ENCODE measurements around the gene RAP2A. TPM values are rescaled to one million over a fixed set of nuclear protein-coding genes. Genes with fewer than 3 reads are reported as not detected.

The RAP2A gene
- total RNA-seq, 4 donors from 2014 or later: 7.9 to 76.9 (median 24.2) TPM

GRCh38 chr13:97394542-97394941, 39.4 kb upstream of the RAP2A start:
- Histone ChIP-seq H3K9me3 (no peaks in the 10 kb centered on the region), H3K4me1 (no peaks in the 10 kb centered on the region), H3K27me3 (no peaks in the 10 kb centered on the region), H3K36me3 (no peaks in the 10 kb centered on the region), H3K27ac (no peak overlapping the region), H3K4me3 (no peak overlapping the region)
- TF ChIP-seq, protein P1, sequence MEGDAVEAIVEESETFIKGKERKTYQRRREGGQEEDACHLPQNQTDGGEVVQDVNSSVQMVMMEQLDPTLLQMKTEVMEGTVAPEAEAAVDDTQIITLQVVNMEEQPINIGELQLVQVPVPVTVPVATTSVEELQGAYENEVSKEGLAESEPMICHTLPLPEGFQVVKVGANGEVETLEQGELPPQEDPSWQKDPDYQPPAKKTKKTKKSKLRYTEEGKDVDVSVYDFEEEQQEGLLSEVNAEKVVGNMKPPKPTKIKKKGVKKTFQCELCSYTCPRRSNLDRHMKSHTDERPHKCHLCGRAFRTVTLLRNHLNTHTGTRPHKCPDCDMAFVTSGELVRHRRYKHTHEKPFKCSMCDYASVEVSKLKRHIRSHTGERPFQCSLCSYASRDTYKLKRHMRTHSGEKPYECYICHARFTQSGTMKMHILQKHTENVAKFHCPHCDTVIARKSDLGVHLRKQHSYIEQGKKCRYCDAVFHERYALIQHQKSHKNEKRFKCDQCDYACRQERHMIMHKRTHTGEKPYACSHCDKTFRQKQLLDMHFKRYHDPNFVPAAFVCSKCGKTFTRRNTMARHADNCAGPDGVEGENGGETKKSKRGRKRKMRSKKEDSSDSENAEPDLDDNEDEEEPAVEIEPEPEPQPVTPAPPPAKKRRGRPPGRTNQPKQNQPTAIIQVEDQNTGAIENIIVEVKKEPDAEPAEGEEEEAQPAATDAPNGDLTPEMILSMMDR (IDR thresholded peaks at IDR 0.05): no peak
- no peak for TF ChIP-seq POLR2A (IDR thresholded peaks at IDR 0.05)
- intact Hi-C loops (cut with DNase I; ENCODE audit: low total_unique reads): no loop called here
- DNase-seq: no peak

DNA sequence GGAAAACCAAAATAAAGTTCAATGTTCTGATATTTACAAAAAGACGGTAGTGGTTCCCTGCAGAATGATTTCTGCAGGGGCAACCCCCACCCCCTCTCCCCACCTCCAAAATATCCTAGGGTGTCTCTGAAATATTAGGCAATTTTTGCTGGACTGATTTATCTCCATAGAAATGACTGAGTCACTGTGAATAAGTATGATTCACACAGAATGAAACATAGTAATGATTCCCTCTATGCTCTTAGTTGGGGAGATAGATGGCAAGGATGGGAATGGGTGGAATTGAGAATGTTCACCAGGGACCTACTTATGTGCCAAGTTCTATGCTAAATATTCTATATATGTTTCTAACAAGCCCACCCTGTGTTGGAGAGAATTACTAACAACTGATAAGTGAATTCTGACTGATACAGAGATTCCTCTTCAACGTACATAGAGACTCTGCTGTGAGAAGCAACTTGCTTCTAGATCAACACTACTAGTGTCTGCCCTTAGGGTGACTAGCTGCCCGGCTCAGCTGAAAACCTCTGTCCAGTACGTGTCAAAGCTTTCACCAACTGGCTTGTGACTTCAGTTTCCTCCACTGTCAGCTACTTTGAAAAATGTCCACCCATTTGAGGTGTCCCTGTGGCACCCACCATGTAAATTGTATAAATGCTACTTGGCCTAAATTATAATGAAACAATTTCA, 38.4 kb upstream of the RAP2A start:
- Histone ChIP-seq H3K27ac (no peak overlapping the region), H3K4me3 (no peak overlapping the region)
- DNase-seq: no peak

DNA sequence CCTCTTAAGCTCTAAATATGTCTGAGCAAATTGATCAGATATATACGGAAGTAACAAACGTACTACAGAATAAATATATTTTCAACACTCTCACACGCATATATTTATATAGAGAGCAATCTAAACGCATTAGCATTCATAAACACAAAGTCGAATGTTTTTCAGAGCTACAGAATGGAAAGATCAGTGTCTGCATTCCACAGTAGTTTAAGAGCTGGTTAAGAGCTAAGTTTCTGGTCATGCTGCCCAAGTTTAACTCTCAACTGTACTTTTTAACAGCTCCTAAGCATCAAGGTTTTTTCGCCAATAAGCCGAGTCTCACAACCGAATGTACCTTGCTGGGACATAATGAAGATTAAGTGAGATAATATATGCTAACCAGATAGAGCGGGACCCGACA, 36.7 kb upstream of the RAP2A start:
- Histone ChIP-seq H3K4me3 (no peak overlapping the region), H3K27ac (no peak overlapping the region), H3K27me3 (no peaks in the 10 kb centered on the region), H3K36me3 (no peaks in the 10 kb centered on the region), H3K4me1 (no peaks in the 10 kb centered on the region), H3K9me3 (no peaks in the 10 kb centered on the region)
- DNase-seq: no peak
- TF ChIP-seq, protein P1 (IDR thresholded peaks at IDR 0.05): no peak
- no peak for TF ChIP-seq POLR2A (IDR thresholded peaks at IDR 0.05)
- intact Hi-C loops (cut with DNase I; ENCODE audit: low total_unique reads): no loop called here

More for the DNA sequence above, 38.4 kb upstream of the RAP2A start:
- Histone ChIP-seq H3K27me3 (no peaks in the 10 kb centered on the region), H3K4me1 (no peaks in the 10 kb centered on the region), H3K9me3 (no peaks in the 10 kb centered on the region), H3K36me3 (no peaks in the 10 kb centered on the region)
- intact Hi-C loops (cut with DNase I; ENCODE audit: low total_unique reads): no loop called here
- TF ChIP-seq, protein P1 (IDR thresholded peaks at IDR 0.05): no peak
- TF ChIP-seq POLR2A (IDR thresholded peaks at IDR 0.05): no peak

- TF ChIP-seq POLR2A (IDR thresholded peaks at IDR 0.05): no peak
- TF ChIP-seq, protein P1 (IDR thresholded peaks at IDR 0.05): no peak
- H3K27ac ChIP-seq: no peak overlapping the region
- H3K4me1 ChIP-seq: no peaks in the 10 kb centered on the region
- no peak overlapping the region for H3K4me3 ChIP-seq
- intact Hi-C loops (cut with DNase I; ENCODE audit: low total_unique reads): no loop called here
- no peaks in the 10 kb centered on the region for H3K36me3 ChIP-seq
- DNase-seq: no peak
- H3K27me3 ChIP-seq: no peaks in the 10 kb centered on the region
- no peaks in the 10 kb centered on the region for H3K9me3 ChIP-seq
Observed at GRCh38 chr13:97401421-97401820, 32.5 kb upstream of the RAP2A start.

DNA sequence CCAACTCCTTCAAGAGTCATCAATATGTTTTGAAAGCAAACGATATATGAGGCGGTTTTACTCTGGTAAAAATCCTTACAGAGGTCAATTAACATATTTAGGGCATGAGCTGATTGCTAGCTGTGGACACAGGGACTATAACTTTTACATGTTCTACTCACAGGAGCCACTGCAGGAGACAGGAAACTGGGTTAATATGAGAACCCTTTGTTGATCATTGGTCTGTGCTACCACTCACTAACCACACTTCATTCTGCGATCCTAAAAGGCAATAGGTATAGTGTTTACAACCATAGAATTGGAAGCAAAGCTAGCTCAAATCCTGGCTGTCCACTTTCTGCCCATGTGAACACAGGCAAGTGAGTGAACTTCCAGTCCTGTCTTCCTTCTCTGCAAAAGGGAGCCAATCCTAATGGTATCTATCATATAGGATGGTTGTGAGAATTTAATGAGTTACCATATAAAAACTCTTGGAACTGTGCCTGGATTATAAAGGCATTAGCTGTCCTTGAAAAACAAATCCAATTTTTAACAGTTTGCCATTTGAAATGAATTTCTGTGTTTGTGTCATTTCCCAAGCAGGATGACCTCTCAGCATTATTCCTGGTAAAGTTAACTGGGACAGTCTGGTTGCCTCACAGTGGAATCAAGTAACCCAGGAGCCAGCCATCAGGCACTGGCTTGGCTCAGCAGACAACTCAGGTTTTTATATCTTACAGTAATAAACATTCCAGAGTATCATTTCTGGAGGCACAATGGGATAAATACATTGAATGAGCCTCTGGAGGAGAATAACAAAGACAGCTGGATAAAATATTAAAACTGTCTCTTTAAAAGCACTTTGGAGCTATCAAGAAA, 29.8 kb upstream of the RAP2A start:
- DNase-seq: no peak
- no peaks in the 10 kb centered on the region for H3K9me3 ChIP-seq
- H3K36me3 ChIP-seq: no peaks in the 10 kb centered on the region
- no peaks in the 10 kb centered on the region for H3K4me1 ChIP-seq
- TF ChIP-seq POLR2A (IDR thresholded peaks at IDR 0.05): no peak
- TF ChIP-seq, protein P1 (IDR thresholded peaks at IDR 0.05): no peak
- H3K27ac ChIP-seq: no peak overlapping the region
- no peak overlapping the region for H3K4me3 ChIP-seq
- intact Hi-C loops (cut with DNase I; ENCODE audit: low total_unique reads): no loop called here
- H3K27me3 ChIP-seq: no peaks in the 10 kb centered on the region

Measured in uterus (tissue), 4 donors.